Cardiac fibroblast (primary cell): ENCODE results near the gene C2orf81.

Source experiments
- DNase-seq, 2 donors: peaks; one replicate each; pipeline versions ENCODE4 v3.0.0 to v3.0.0-alpha.2; 2010; ENCODE audit warnings: low read depth in 2 of 2
- H3K4me3 ChIP-seq, 2 donors: replicated peaks in 1 of 2; 1 replicate in 1 of 2; 2 replicates in 1 of 2; pipeline ENCODE4 v1.5.1; 2011; ENCODE audit warnings: low read depth in 2 of 2, low read length in 2 of 2, mild to moderate bottlenecking in 2 of 2, moderate library complexity in 1 of 2
- CTCF ChIP-seq: IDR thresholded peaks from one replicate; pipeline ENCODE4 v1.5.1; 2011; ENCODE audit warnings: low read depth, mild to moderate bottlenecking, low read length, inconsistent platforms

Gene C2orf81

GRCh38 chr2:74367789-74368188 lies 53.6 kb downstream of the C2orf81 start:
- no peak overlapping the region for H3K4me3 ChIP-seq
- DNase-seq = no peak
- TF ChIP-seq CTCF = no peak

GRCh38 chr2:74366036-74366435 lies 55.4 kb downstream of the C2orf81 start:
- no peak overlapping the region for H3K4me3 ChIP-seq
- TF ChIP-seq CTCF = no peak
- no peak for DNase-seq

GRCh38 chr2:74364533-74365505 lies 56.6 kb downstream of the C2orf81 start:
- TF ChIP-seq CTCF = no peak
- no peak overlapping the region for H3K4me3 ChIP-seq
- no peak for DNase-seq
